Epithelial cell of proximal tubule (primary cell): ENCODE data around the gene SLC46A1. TPM values are rescaled to one million over a fixed set of nuclear protein-coding genes. Genes with fewer than 3 reads are reported as not detected.

Experiments used
- DNase-seq: peaks from one replicate; pipeline ENCODE4 v3.0.0-alpha.2; 2011; ENCODE audit warnings: low read depth
- H3K4me3 ChIP-seq: 2 replicates; pipeline ENCODE4 v1.5.1; 2011; ENCODE audit warnings: low read depth, mild to moderate bottlenecking, low read length
- CTCF ChIP-seq: conservative IDR thresholded peaks from 2 replicates; pipeline ENCODE4 v1.5.1; 2012; ENCODE audit warnings: low read depth, mild to moderate bottlenecking, low read length
- total RNA-seq: library from RNA; depleted of rRNA; stranded (reverse); fragments of >200 nt; gene quantifications from 2 replicates; pipeline ENCODE4 v1.2.3, GENCODE V29; 2015

SLC46A1 gene
- total RNA-seq, 1 donor from 2014 or later: 2.8 TPM

GRCh38 chr17:28350271-28350670 is 55.7 kb downstream of the SLC46A1 start:
- H3K4me3 ChIP-seq: no peak overlapping the region
- no peak for DNase-seq
- TF ChIP-seq CTCF: no peak

GRCh38 chr17:28348979-28349378 is 57.0 kb downstream of the SLC46A1 start:
- no peak for TF ChIP-seq CTCF
- DNase-seq: no peak
- H3K4me3 ChIP-seq: no peak overlapping the region

- H3K4me3 ChIP-seq: no peak overlapping the region
- DNase-seq: no peak
- TF ChIP-seq CTCF: no peak
Observed at GRCh38 chr17:28347261-28347891, 58.6 kb downstream of the SLC46A1 start.

GRCh38 chr17:28346746-28347246 is 59.2 kb downstream of the SLC46A1 start:
- no peak for DNase-seq
- no peak overlapping the region for H3K4me3 ChIP-seq
- peak; percentile 44 for TF ChIP-seq CTCF

- no peak for TF ChIP-seq CTCF
- H3K4me3 ChIP-seq: no peak overlapping the region
- DNase-seq: no peak
Observed at GRCh38 chr17:28346199-28346580, 59.8 kb downstream of the SLC46A1 start.

GRCh38 chr17:28345419-28346198 is 60.4 kb downstream of the SLC46A1 start:
- H3K4me3 ChIP-seq: no peak overlapping the region
- DNase-seq: no peak
- no peak for TF ChIP-seq CTCF

Other genes starting within 250 kb of the SLC46A1 start
- gene TMEM97, start 87.0 kb downstream of the SLC46A1 start, total RNA-seq: 28.5 and 69.8 TPM in 2 replicates
- 30.2 and 32.9 TPM in 2 replicates for gene IFT20, start 70.7 kb downstream of the SLC46A1 start, total RNA-seq
- gene TNFAIP1, start 70.5 kb downstream of the SLC46A1 start, total RNA-seq: 69.3 and 72.4 TPM in 2 replicates
- 96.4 and 131 TPM in 2 replicates for gene POLDIP2, start 48.7 kb downstream of the SLC46A1 start, total RNA-seq
- gene SEBOX, start 41.0 kb downstream of the SLC46A1 start, total RNA-seq: not detected in 2 replicates
- not detected in 2 replicates for gene VTN, start 35.9 kb downstream of the SLC46A1 start, total RNA-seq
- 0.80 and 0.81 TPM in 2 replicates for gene SARM1, start 34.5 kb downstream of the SLC46A1 start, total RNA-seq
- gene SLC13A2, start 67.4 kb upstream of the SLC46A1 start, total RNA-seq: not detected in 2 replicates
- not detected in 2 replicates for gene FOXN1, start 100.1 kb upstream of the SLC46A1 start, total RNA-seq
- gene UNC119, start 146.4 kb upstream of the SLC46A1 start, total RNA-seq: 28.7 and 29.2 TPM in 2 replicates
- gene PIGS, start 165.3 kb upstream of the SLC46A1 start, total RNA-seq: 47.2 and 55.6 TPM in 2 replicates
- 25.4 and 100.0 TPM in 2 replicates for gene ALDOC, start 170.7 kb upstream of the SLC46A1 start, total RNA-seq
- gene SPAG5, start 192.8 kb upstream of the SLC46A1 start, total RNA-seq: 99.2 and 104 TPM in 2 replicates
- gene RSKR, start 208.0 kb upstream of the SLC46A1 start, total RNA-seq: 3.0 and 4.3 TPM in 2 replicates
- gene BLTP2, start 238.9 kb upstream of the SLC46A1 start, total RNA-seq: 133 and 136 TPM in 2 replicates